ENCODE results near the gene TMOD4.

DNA sequence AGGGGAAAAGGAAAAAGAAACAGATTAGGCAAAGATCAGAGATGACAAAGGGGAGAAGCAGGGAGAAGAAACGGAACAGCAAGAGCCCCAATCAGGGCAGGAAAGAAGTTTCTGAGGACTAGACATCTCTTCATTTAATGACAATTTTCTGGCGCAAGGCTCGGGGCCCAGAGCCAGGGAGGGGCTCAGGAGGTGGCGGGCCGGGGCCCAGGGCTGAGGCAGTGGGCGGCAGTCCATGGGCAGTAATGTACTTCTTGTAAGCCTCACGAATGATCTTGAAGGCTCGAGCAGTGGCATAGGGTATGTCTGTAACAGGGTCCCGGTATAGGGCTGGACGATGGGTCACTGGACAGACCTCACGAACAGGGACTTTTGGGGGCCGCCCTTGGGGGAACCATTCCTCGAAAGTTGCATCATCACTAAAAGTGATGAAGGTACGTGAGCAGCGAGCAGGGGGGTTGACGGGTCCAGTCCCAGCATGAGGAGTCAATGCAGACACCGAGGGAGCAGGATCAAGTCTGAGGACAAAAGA lies 799 bp upstream of the TMOD4 start:
- TF ChIP-seq, protein P1, sequence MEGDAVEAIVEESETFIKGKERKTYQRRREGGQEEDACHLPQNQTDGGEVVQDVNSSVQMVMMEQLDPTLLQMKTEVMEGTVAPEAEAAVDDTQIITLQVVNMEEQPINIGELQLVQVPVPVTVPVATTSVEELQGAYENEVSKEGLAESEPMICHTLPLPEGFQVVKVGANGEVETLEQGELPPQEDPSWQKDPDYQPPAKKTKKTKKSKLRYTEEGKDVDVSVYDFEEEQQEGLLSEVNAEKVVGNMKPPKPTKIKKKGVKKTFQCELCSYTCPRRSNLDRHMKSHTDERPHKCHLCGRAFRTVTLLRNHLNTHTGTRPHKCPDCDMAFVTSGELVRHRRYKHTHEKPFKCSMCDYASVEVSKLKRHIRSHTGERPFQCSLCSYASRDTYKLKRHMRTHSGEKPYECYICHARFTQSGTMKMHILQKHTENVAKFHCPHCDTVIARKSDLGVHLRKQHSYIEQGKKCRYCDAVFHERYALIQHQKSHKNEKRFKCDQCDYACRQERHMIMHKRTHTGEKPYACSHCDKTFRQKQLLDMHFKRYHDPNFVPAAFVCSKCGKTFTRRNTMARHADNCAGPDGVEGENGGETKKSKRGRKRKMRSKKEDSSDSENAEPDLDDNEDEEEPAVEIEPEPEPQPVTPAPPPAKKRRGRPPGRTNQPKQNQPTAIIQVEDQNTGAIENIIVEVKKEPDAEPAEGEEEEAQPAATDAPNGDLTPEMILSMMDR (IDR thresholded peaks at IDR 0.05; ENCODE audit: insufficient read depth, low read length), result no peak
- TF ChIP-seq POLR2AphosphoS5 (IDR thresholded peaks at IDR 0.05; ENCODE audit: low read depth) (no peak), GABPA (IDR thresholded peaks at IDR 0.05; ENCODE audit: low read depth) (no peak), SPI1 (IDR thresholded peaks at IDR 0.05; ENCODE audit: borderline replicate concordance, low read depth) (no peak)
- TF ChIP-seq, protein P2, sequence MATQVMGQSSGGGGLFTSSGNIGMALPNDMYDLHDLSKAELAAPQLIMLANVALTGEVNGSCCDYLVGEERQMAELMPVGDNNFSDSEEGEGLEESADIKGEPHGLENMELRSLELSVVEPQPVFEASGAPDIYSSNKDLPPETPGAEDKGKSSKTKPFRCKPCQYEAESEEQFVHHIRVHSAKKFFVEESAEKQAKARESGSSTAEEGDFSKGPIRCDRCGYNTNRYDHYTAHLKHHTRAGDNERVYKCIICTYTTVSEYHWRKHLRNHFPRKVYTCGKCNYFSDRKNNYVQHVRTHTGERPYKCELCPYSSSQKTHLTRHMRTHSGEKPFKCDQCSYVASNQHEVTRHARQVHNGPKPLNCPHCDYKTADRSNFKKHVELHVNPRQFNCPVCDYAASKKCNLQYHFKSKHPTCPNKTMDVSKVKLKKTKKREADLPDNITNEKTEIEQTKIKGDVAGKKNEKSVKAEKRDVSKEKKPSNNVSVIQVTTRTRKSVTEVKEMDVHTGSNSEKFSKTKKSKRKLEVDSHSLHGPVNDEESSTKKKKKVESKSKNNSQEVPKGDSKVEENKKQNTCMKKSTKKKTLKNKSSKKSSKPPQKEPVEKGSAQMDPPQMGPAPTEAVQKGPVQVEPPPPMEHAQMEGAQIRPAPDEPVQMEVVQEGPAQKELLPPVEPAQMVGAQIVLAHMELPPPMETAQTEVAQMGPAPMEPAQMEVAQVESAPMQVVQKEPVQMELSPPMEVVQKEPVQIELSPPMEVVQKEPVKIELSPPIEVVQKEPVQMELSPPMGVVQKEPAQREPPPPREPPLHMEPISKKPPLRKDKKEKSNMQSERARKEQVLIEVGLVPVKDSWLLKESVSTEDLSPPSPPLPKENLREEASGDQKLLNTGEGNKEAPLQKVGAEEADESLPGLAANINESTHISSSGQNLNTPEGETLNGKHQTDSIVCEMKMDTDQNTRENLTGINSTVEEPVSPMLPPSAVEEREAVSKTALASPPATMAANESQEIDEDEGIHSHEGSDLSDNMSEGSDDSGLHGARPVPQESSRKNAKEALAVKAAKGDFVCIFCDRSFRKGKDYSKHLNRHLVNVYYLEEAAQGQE (IDR thresholded peaks at IDR 0.05; ENCODE audit: insufficient replicate concordance, low read depth), result no peak

Measured in HL-60 (cell line).